ENCODE measurements around the gene SNRPE. TPM values are rescaled to one million over a fixed set of nuclear protein-coding genes. Genes with fewer than 3 reads are reported as not detected.

The SNRPE gene
- total and polyA plus RNA-seq, 2 donors (not counting 3 experiments of a cell fraction or from before 2014, with no cell fraction given): 196 to 219 TPM

DNA sequence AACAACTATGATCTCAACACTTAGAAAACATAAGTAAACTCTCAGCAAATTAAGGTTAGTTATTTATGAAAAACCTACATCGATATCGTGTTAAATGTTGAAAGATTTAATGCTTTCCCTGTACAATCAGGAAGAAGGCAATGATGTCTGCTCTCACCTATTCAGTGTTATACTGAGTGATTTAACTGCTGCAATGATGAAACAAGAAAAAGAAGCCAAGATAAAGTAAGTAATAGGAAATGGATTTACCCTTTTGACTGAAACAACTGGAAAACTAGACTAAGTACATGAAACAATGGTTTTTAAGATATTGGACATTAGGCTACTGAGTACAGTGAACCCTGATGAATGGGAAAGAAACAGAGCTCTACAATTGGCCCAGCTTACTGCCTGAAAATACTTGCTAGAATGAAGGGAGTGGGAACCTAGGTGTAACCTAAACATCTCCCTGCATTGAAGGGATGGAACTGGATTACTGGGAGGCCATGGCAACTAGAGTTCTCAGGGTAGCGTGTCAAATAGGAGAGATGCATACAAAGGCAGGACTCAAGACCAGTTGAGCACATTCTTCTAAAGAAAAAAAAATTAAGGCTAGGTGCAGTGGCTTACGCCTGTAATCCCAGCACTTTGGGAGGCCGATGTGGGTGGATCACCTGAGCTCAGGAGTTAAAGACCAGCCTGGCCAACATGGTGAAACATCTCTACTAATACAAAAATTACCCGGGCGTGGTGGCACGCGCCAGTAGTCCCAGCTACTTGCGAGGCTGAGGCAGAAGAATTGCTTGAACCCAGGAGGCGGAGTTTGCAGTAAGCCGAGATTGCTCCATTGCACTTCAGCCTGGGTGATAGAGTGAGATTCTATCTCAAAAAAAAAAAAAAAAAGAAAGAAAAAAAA lies 37.3 kb downstream of the SNRPE start:
- no peak overlapping the region for H3K27ac ChIP-seq (ENCODE audit: insufficient read depth, low read depth, low read length)
- POLR2A ChIA-PET: no interaction called here
- no peak for FAIRE-seq
- no peak overlapping the region for H2AFZ ChIP-seq (ENCODE audit: low read depth, low read length)
- dilution Hi-C loops (cut with MboI; ENCODE audit: extremely low pct_ligation_motif_present, low sequenced_read_pairs): no loop called here
- no peak overlapping the region for H3K4me3 ChIP-seq (replicated peaks in 1 of 3; ENCODE audit: insufficient read depth in 1 of 3, low read depth in 1 of 3, low read length in 3 of 3)
- no peak overlapping the region for H3K9ac ChIP-seq (replicated peaks; ENCODE audit: extremely low read depth, insufficient read depth, low read length)
- CTCF ChIA-PET: interaction anchor here (1.0 to 1.4 kb wide), 2 partner anchors 10 to 27 kb away, joined by 3 to 5 read pairs; no protein-coding TSS in a partner anchor
- no peak for TF ChIP-seq GATA2 (IDR thresholded peaks at IDR 0.05; ENCODE audit: insufficient read depth, insufficient read length, low read depth, low read length)
- TF ChIP-seq POLR2A (IDR thresholded peaks at IDR 0.05; ENCODE audit: low read depth, low read length): no peak
- no peak for TF ChIP-seq MAX (IDR thresholded peaks at IDR 0.05; ENCODE audit: insufficient read depth, insufficient read length)
- no peak for TF ChIP-seq POLR2AphosphoS5 (IDR thresholded peaks at IDR 0.05; ENCODE audit: insufficient read depth, low read depth, low read length)
- no peak for TF ChIP-seq MYC (IDR thresholded peaks at IDR 0.05; ENCODE audit: low read depth, low read length)
- TF ChIP-seq FOS (IDR thresholded peaks at IDR 0.05; ENCODE audit: borderline replicate concordance, insufficient read depth, low read length): no peak
- no peak for TF ChIP-seq EZH2 (IDR thresholded peaks at IDR 0.05; ENCODE audit: borderline replicate concordance, low read depth, low read length, severe bottlenecking)
- TF ChIP-seq, protein P1, sequence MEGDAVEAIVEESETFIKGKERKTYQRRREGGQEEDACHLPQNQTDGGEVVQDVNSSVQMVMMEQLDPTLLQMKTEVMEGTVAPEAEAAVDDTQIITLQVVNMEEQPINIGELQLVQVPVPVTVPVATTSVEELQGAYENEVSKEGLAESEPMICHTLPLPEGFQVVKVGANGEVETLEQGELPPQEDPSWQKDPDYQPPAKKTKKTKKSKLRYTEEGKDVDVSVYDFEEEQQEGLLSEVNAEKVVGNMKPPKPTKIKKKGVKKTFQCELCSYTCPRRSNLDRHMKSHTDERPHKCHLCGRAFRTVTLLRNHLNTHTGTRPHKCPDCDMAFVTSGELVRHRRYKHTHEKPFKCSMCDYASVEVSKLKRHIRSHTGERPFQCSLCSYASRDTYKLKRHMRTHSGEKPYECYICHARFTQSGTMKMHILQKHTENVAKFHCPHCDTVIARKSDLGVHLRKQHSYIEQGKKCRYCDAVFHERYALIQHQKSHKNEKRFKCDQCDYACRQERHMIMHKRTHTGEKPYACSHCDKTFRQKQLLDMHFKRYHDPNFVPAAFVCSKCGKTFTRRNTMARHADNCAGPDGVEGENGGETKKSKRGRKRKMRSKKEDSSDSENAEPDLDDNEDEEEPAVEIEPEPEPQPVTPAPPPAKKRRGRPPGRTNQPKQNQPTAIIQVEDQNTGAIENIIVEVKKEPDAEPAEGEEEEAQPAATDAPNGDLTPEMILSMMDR (IDR thresholded peaks at IDR 0.05; ENCODE audit: extremely low read depth in 1 of 2, insufficient read depth in 1 of 2, low read depth in 1 of 2, low read length in 2 of 2): no peak
- TF ChIP-seq JUN (IDR thresholded peaks at IDR 0.05; ENCODE audit: borderline replicate concordance, insufficient read depth, insufficient read length, low read depth): no peak
- H4K20me1 ChIP-seq (replicated peaks; ENCODE audit: control insufficient read depth, extremely low read depth, insufficient read depth, low read length): no peaks in the 10 kb centered on the region
- H3K4me2 ChIP-seq (ENCODE audit: insufficient read depth, low read length): no peak overlapping the region
- no peaks in the 10 kb centered on the region for H3K4me1 ChIP-seq (ENCODE audit: control insufficient read depth, extremely low read depth, insufficient read depth, low read length)
- no TSS peak for BruUV-seq (replicated peaks)
- DNase-seq (ENCODE audit: low read depth, low spot score): peak; percentile 75
- H3K36me3 ChIP-seq (ENCODE audit: control insufficient read depth in 2 of 2, extremely low read depth in 1 of 2, insufficient read depth in 2 of 2, low read length in 2 of 2): no peaks in the 10 kb centered on the region
- intact Hi-C loops (cut with micrococcal nuclease): no loop called here
- no peaks in the 10 kb centered on the region for H3K79me2 ChIP-seq (ENCODE audit: control insufficient read depth, insufficient read depth, low read length)
- H3K27me3 ChIP-seq (ENCODE audit: control insufficient read depth in 2 of 2, insufficient read depth in 2 of 2, low read length in 2 of 2): no peaks in the 10 kb centered on the region
- H3K9me1 ChIP-seq (replicated peaks; ENCODE audit: control insufficient read depth, extremely low read depth, insufficient read depth, low read length): no peaks in the 10 kb centered on the region
- H3K9me3 ChIP-seq (replicated peaks; ENCODE audit: control insufficient read depth, insufficient read depth, low read length): peaks cover 2% of the 10 kb centered on the region
